ENCODE results near the gene ZNF318.

- no peak for TF ChIP-seq CTCF (IDR thresholded peaks at IDR 0.05)
- TF ChIP-seq POLR2A (IDR thresholded peaks at IDR 0.05; ENCODE audit: low read length) = no peak
- TF ChIP-seq EP300 (IDR thresholded peaks at IDR 0.05) = no peak
- no peak for TF ChIP-seq NR3C1 (IDR thresholded peaks at IDR 0.05)
- TF ChIP-seq E2F6 (IDR thresholded peaks at IDR 0.05; ENCODE audit: borderline replicate concordance, low read depth) = no peak
Observed at GRCh38 chr6:43335469-43335868, 34.0 kb downstream of the ZNF318 start.

Data from A549 (cell line).